SK-N-SH treated with all-trans-retinoic acid at 6 μM for 48 hours (cell line): ENCODE results near the gene SLC12A5.

Source experiments
- ARNTL ChIP-seq: fragments of 450-650 bp; formaldehyde crosslinking; IDR thresholded peaks from 2 replicates; pipeline ENCODE4 v1.5.0; 2020; ENCODE audit warnings: low read depth, mild to moderate bottlenecking, moderate library complexity, borderline replicate concordance
- ESRRG ChIP-seq: fragments of 250-450 bp; sonication (Bioruptor Pico); IDR thresholded peaks from 2 replicates; pipeline ENCODE4 v1.6.1; 2021; ENCODE audit warnings: mild to moderate bottlenecking
- GLIS3 ChIP-seq: fragments of 250-450 bp; sonication (Bioruptor Pico); IDR thresholded peaks from 2 replicates; pipeline ENCODE4 v1.5.0; 2020; ENCODE audit warnings: mild to moderate bottlenecking, moderate library complexity
- RARB ChIP-seq: fragments of 250-450 bp; sonication (Bioruptor Pico); IDR thresholded peaks from 2 replicates; pipeline ENCODE4 v1.8.0; 2021; ENCODE audit warnings: mild to moderate bottlenecking, moderate library complexity
- ZNF70 ChIP-seq: fragments of 450-650 bp; formaldehyde crosslinking; IDR thresholded peaks from 2 replicates; pipeline ENCODE4 v1.5.0; 2020; ENCODE audit warnings: mild to moderate bottlenecking, moderate library complexity
- ZNF8 ChIP-seq: fragments of 450-650 bp; formaldehyde crosslinking; IDR thresholded peaks from 2 replicates; pipeline ENCODE4 v1.5.0; 2020; ENCODE audit warnings: mild to moderate bottlenecking, moderate library complexity
- TF ChIP-seq, protein P1 (sequence below): fragments of 250-450 bp; sonication (Bioruptor Pico); IDR thresholded peaks from 2 replicates; pipeline ENCODE4 v1.8.0; 2020; ENCODE audit warnings: mild to moderate bottlenecking, moderate library complexity, borderline replicate concordance
- TF ChIP-seq, protein P2 (sequence below): fragments of 250-450 bp; sonication (Bioruptor Pico); IDR thresholded peaks from 2 replicates; pipeline ENCODE4 v1.5.0; 2020; ENCODE audit warnings: mild to moderate bottlenecking, moderate library complexity

DNA sequence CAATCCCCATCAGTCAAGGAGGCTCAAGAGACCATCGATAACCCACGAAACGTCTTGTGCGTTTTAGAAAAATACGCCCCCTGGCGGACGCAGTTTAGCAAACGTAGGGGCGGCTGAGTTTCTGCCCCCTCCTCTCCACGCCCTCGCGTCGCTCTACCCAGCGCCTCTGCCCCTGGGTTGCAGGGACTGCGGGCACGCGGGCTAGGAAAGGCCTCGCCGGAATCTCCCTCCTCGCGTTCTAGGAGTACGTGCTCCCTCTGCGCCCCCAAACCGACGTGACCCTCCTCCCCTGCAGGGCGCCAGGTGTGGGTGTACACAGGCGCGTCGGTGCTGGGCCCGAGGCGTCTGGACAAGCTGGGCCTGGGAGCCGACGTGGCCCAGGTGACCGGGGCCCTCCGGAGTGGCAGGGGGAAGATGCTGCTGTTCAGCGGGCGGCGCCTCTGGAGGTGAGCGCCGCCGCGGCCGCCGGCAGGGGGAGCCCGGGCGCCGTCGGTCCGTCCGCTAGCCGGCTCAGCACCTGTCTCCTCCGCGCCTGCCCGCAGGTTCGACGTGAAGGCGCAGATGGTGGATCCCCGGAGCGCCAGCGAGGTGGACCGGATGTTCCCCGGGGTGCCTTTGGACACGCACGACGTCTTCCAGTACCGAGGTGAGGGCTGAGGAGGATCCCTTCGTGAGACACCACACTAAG, 15.0 kb upstream of the SLC12A5 start:
- TF ChIP-seq ZNF8 (CRISPR knock-in tag) (no peak), RARB (CRISPR knock-in tag) (no peak), ZNF70 (CRISPR knock-in tag) (no peak), ESRRG (CRISPR knock-in tag) (no peak), ARNTL (no peak), GLIS3 (CRISPR knock-in tag) (no peak)
- TF ChIP-seq, protein P1, sequence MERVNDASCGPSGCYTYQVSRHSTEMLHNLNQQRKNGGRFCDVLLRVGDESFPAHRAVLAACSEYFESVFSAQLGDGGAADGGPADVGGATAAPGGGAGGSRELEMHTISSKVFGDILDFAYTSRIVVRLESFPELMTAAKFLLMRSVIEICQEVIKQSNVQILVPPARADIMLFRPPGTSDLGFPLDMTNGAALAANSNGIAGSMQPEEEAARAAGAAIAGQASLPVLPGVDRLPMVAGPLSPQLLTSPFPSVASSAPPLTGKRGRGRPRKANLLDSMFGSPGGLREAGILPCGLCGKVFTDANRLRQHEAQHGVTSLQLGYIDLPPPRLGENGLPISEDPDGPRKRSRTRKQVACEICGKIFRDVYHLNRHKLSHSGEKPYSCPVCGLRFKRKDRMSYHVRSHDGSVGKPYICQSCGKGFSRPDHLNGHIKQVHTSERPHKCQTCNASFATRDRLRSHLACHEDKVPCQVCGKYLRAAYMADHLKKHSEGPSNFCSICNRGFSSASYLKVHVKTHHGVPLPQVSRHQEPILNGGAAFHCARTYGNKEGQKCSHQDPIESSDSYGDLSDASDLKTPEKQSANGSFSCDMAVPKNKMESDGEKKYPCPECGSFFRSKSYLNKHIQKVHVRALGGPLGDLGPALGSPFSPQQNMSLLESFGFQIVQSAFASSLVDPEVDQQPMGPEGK (CRISPR knock-in tag), result no peak
- TF ChIP-seq, protein P2, sequence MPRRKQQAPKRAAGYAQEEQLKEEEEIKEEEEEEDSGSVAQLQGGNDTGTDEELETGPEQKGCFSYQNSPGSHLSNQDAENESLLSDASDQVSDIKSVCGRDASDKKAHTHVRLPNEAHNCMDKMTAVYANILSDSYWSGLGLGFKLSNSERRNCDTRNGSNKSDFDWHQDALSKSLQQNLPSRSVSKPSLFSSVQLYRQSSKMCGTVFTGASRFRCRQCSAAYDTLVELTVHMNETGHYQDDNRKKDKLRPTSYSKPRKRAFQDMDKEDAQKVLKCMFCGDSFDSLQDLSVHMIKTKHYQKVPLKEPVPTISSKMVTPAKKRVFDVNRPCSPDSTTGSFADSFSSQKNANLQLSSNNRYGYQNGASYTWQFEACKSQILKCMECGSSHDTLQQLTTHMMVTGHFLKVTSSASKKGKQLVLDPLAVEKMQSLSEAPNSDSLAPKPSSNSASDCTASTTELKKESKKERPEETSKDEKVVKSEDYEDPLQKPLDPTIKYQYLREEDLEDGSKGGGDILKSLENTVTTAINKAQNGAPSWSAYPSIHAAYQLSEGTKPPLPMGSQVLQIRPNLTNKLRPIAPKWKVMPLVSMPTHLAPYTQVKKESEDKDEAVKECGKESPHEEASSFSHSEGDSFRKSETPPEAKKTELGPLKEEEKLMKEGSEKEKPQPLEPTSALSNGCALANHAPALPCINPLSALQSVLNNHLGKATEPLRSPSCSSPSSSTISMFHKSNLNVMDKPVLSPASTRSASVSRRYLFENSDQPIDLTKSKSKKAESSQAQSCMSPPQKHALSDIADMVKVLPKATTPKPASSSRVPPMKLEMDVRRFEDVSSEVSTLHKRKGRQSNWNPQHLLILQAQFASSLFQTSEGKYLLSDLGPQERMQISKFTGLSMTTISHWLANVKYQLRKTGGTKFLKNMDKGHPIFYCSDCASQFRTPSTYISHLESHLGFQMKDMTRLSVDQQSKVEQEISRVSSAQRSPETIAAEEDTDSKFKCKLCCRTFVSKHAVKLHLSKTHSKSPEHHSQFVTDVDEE (CRISPR knock-in tag), result no peak
